ENCODE data around the gene PRKAG3. TPM values are rescaled to one million over a fixed set of nuclear protein-coding genes. Genes with fewer than 3 reads are reported as not detected.

Gene PRKAG3
- total and polyA plus RNA-seq, 4 donors, result 0.08 TPM; not detected in 3

- WGBS, result 9% methylated on average over 86 of the region's 86 CpGs
- DNase-seq (ENCODE audit: low spot score), result no peak
- H3K27ac ChIP-seq (ENCODE audit: low read depth in 1 of 2, low read length in 2 of 2), result no peak overlapping the region
- no peaks in the 10 kb centered on the region for H3K9me3 ChIP-seq (ENCODE audit: control insufficient read depth in 4 of 4, low read length in 3 of 4)
- H3K27me3 ChIP-seq (ENCODE audit: control insufficient read depth in 4 of 4, insufficient read depth in 4 of 4, low read length in 3 of 4), result peaks cover 7 to 28% (median 20%) of the 10 kb centered on the region in 4 donors
- no peaks in the 10 kb centered on the region for H3K36me3 ChIP-seq (ENCODE audit: control insufficient read depth in 4 of 4, insufficient read depth in 3 of 4, low read depth in 1 of 4, low read length in 3 of 4)
- peaks cover 4 to 17% (median 9%) of the 10 kb centered on the region in 4 donors for H3K4me1 ChIP-seq (ENCODE audit: control insufficient read depth in 4 of 4, insufficient read depth in 4 of 4, low read length in 3 of 4)
- H3K9ac ChIP-seq (ENCODE audit: low read depth in 1 of 2, low read length in 2 of 2), result no peak overlapping the region
- no peak overlapping the region for H3K4me3 ChIP-seq (ENCODE audit: low read depth in 1 of 3, low read length in 3 of 3)
- TF ChIP-seq FOXA1 (IDR thresholded peaks at IDR 0.05) (no peak), SP1 (IDR thresholded peaks at IDR 0.05) (no peak), HNF4G (IDR thresholded peaks at IDR 0.05) (no peak), GABPA (IDR thresholded peaks at IDR 0.05 in 1 of 2, conservative IDR thresholded peaks at IDR 0.05 in 1 of 2) (no peak), EGR1 (IDR thresholded peaks at IDR 0.05; ENCODE audit: low read depth in 2 of 2) (no peak), RAD21 (IDR thresholded peaks at IDR 0.05) (no peak), FOXA2 (IDR thresholded peaks at IDR 0.05) (no peak)
- TF ChIP-seq, protein P1, sequence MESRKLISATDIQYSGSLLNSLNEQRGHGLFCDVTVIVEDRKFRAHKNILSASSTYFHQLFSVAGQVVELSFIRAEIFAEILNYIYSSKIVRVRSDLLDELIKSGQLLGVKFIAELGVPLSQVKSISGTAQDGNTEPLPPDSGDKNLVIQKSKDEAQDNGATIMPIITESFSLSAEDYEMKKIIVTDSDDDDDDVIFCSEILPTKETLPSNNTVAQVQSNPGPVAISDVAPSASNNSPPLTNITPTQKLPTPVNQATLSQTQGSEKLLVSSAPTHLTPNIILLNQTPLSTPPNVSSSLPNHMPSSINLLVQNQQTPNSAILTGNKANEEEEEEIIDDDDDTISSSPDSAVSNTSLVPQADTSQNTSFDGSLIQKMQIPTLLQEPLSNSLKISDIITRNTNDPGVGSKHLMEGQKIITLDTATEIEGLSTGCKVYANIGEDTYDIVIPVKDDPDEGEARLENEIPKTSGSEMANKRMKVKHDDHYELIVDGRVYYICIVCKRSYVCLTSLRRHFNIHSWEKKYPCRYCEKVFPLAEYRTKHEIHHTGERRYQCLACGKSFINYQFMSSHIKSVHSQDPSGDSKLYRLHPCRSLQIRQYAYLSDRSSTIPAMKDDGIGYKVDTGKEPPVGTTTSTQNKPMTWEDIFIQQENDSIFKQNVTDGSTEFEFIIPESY (IDR thresholded peaks at IDR 0.05), result no peak
- TF ChIP-seq, protein P2, sequence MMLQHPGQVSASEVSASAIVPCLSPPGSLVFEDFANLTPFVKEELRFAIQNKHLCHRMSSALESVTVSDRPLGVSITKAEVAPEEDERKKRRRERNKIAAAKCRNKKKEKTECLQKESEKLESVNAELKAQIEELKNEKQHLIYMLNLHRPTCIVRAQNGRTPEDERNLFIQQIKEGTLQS (IDR thresholded peaks at IDR 0.05), result no peak
Observed at GRCh38 chr2:218873359-218874194, 42.0 kb upstream of the PRKAG3 start.

DNA sequence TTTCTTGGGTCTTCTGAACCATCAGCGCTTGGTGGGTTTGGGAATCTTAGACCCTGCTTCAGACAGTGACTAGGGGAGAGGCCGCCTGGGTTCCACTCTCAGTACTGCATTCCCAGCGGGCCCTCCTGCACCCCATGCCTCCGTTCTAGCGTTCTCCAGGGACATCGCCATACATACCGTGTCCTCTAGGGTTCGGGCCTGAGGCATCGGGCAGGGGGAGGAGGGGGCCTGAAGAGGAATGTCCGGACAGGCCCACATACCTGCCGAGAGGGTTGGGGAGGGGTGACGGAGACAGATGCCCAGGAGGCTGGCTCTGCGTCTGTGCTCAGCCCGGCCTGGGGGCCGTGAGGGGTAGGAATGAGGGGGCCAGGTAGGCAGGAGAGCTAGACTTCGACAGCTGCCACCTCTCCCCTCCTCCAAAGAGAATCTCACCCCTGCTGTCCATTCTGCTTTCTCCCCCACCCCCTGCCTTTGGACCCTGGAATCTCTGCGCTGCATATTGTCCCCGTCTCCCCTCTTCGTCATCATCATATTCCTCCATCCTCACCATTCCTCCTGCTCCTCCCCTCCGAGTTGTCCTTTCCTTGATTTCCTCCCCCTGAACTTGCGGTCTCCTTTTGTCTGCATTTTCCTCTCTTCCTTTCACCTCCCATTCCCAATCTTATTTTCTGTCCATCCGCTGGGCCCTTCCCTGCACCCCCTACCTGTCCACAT, 41.2 kb upstream of the PRKAG3 start:
- Histone ChIP-seq H3K4me1 (ENCODE audit: control insufficient read depth in 4 of 4, insufficient read depth in 4 of 4, low read length in 3 of 4) (peaks cover 4 to 17% (median 9%) of the 10 kb centered on the region in 4 donors), H3K9me3 (ENCODE audit: control insufficient read depth in 4 of 4, low read length in 3 of 4) (no peaks in the 10 kb centered on the region), H3K27ac (ENCODE audit: low read depth in 1 of 2, low read length in 2 of 2) (no peak overlapping the region), H3K4me3 (ENCODE audit: low read depth in 1 of 3, low read length in 3 of 3) (no peak overlapping the region), H3K27me3 (ENCODE audit: control insufficient read depth in 4 of 4, insufficient read depth in 4 of 4, low read length in 3 of 4) (peaks cover 7 to 25% (median 19%) of the 10 kb centered on the region in 4 donors), H3K9ac (ENCODE audit: low read depth in 1 of 2, low read length in 2 of 2) (no peak overlapping the region), H3K36me3 (ENCODE audit: control insufficient read depth in 4 of 4, insufficient read depth in 3 of 4, low read depth in 1 of 4, low read length in 3 of 4) (no peaks in the 10 kb centered on the region)
- no peak for TF ChIP-seq FOXA2 (IDR thresholded peaks at IDR 0.05)
- TF ChIP-seq EGR1 (IDR thresholded peaks at IDR 0.05; ENCODE audit: low read depth in 2 of 2), result no peak
- no peak for TF ChIP-seq CTCF (IDR thresholded peaks at IDR 0.05; ENCODE audit: low read depth, low read length, missing input control)
- TF ChIP-seq, protein P1 (IDR thresholded peaks at IDR 0.05), result no peak
- TF ChIP-seq TAF1 (conservative IDR thresholded peaks at IDR 0.05), result no peak
- TF ChIP-seq, protein P2 (IDR thresholded peaks at IDR 0.05), result no peak
- no peak for TF ChIP-seq GABPA (IDR thresholded peaks at IDR 0.05 in 1 of 2, conservative IDR thresholded peaks at IDR 0.05 in 1 of 2)
- no peak for TF ChIP-seq HNF4G (IDR thresholded peaks at IDR 0.05)
- 14% methylated on average over 22 of the region's 22 CpGs for WGBS
- DNase-seq (ENCODE audit: low spot score), result no peak
